ENCODE results near the gene SCFD2.

SCFD2 gene

GRCh38 chr4:52932591-52933470 is 433.0 kb downstream of the SCFD2 start:
- H3K79me2 ChIP-seq (ENCODE audit: low read length) = no peaks in the 10 kb centered on the region
- H3K9me3 ChIP-seq (ENCODE audit: insufficient read depth, low read length) = no peaks in the 10 kb centered on the region
- no peak overlapping the region for H3K4me3 ChIP-seq (ENCODE audit: low read length)
- no peak overlapping the region for H3K27ac ChIP-seq (ENCODE audit: low read length)
- H2AFZ ChIP-seq (ENCODE audit: low read depth, low read length) = no peak overlapping the region
- TF ChIP-seq EZH2phosphoT487 (IDR thresholded peaks at IDR 0.05; ENCODE audit: low read depth) = no peak
- TF ChIP-seq, protein P1, sequence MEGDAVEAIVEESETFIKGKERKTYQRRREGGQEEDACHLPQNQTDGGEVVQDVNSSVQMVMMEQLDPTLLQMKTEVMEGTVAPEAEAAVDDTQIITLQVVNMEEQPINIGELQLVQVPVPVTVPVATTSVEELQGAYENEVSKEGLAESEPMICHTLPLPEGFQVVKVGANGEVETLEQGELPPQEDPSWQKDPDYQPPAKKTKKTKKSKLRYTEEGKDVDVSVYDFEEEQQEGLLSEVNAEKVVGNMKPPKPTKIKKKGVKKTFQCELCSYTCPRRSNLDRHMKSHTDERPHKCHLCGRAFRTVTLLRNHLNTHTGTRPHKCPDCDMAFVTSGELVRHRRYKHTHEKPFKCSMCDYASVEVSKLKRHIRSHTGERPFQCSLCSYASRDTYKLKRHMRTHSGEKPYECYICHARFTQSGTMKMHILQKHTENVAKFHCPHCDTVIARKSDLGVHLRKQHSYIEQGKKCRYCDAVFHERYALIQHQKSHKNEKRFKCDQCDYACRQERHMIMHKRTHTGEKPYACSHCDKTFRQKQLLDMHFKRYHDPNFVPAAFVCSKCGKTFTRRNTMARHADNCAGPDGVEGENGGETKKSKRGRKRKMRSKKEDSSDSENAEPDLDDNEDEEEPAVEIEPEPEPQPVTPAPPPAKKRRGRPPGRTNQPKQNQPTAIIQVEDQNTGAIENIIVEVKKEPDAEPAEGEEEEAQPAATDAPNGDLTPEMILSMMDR (IDR thresholded peaks at IDR 0.05; ENCODE audit: low read depth, low read length) = no peak
- H4K20me1 ChIP-seq (ENCODE audit: insufficient read depth, low read length) = no peaks in the 10 kb centered on the region
- H3K9ac ChIP-seq (ENCODE audit: low read length) = no peak overlapping the region
- H3K4me1 ChIP-seq (ENCODE audit: low read length) = no peaks in the 10 kb centered on the region
- H3K27me3 ChIP-seq (ENCODE audit: low read depth, low read length) = no peaks in the 10 kb centered on the region
- H3K36me3 ChIP-seq (replicated peaks; ENCODE audit: low read depth, low read length) = no peaks in the 10 kb centered on the region
- H3K4me2 ChIP-seq (ENCODE audit: low read length) = no peak overlapping the region

DNA sequence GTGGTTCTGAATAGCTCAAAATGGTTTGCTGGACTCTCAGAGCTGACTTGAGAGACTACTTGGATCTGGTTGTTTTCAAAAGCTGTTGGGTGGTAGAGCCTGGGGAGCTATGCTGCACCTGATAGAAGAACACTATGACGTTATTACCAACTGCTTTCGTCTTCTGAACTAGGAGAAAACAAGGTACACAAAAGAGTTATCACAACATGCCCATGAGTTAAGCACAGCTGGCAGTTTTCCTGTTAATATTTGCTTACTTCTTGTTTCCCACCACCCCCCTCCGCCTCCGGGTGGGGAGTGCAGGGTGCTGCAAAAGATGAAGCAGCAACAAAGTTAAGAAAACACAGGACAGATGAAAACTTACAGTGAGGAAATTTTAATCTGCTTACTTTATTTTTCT is 434.6 kb downstream of the SCFD2 start:
- no peaks in the 10 kb centered on the region for H3K79me2 ChIP-seq (ENCODE audit: low read length)
- no peaks in the 10 kb centered on the region for H3K9me3 ChIP-seq (ENCODE audit: insufficient read depth, low read length)
- TF ChIP-seq, protein P1 (IDR thresholded peaks at IDR 0.05; ENCODE audit: low read depth, low read length) = no peak
- TF ChIP-seq EZH2phosphoT487 (IDR thresholded peaks at IDR 0.05; ENCODE audit: low read depth) = no peak
- no peaks in the 10 kb centered on the region for H3K27me3 ChIP-seq (ENCODE audit: low read depth, low read length)
- H3K4me3 ChIP-seq (ENCODE audit: low read length) = no peak overlapping the region
- H3K4me2 ChIP-seq (ENCODE audit: low read length) = no peak overlapping the region
- no peaks in the 10 kb centered on the region for H3K36me3 ChIP-seq (replicated peaks; ENCODE audit: low read depth, low read length)
- no peak overlapping the region for H3K27ac ChIP-seq (ENCODE audit: low read length)
- H4K20me1 ChIP-seq (ENCODE audit: insufficient read depth, low read length) = no peaks in the 10 kb centered on the region
- H3K9ac ChIP-seq (ENCODE audit: low read length) = no peak overlapping the region
- no peaks in the 10 kb centered on the region for H3K4me1 ChIP-seq (ENCODE audit: low read length)
- H2AFZ ChIP-seq (ENCODE audit: low read depth, low read length) = no peak overlapping the region

DNA sequence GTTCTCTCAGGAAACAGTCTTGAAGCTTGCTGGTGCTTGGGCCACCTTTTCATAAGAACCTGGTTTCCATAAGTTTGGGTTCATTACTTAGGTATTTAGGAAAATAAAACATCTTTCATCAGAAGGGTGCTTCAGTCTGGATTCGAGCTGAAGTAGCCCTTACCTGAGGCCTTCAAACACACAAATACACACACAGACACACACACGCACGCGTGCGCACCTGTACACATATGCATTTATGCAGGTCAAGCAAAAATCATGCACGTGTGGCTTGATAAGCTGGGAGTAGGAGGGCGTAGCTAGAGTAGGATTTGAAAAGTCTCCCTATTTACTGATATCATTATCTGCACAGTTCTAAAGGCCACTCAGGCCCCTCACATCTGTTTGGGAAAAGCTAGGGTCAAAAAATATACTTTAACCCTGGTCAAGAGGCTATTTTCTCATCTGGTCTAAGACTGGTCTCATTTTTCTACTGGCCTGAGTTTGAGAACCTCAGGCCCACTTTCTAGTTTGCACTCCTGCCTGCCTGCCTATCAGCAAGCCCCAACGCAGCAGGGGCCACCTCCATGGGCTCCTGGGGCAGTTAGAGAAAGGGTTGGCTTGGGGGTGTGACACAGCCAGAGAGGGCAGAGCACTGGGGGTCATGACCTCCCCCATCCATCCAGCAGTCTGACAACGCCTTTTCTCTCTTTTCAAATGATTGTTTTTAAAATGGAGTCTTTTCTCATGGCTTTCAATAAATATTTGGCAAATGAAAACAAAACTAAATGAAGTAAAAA is 439.5 kb downstream of the SCFD2 start:
- TF ChIP-seq EZH2phosphoT487 (IDR thresholded peaks at IDR 0.05; ENCODE audit: low read depth) = no peak
- TF ChIP-seq, protein P1 (IDR thresholded peaks at IDR 0.05; ENCODE audit: low read depth, low read length) = no peak
- Histone ChIP-seq H3K36me3 (replicated peaks; ENCODE audit: low read depth, low read length) (no peaks in the 10 kb centered on the region), H3K9me3 (ENCODE audit: insufficient read depth, low read length) (no peaks in the 10 kb centered on the region), H3K27me3 (ENCODE audit: low read depth, low read length) (no peaks in the 10 kb centered on the region), H3K79me2 (ENCODE audit: low read length) (no peaks in the 10 kb centered on the region), H3K9ac (ENCODE audit: low read length) (no peak overlapping the region), H3K27ac (ENCODE audit: low read length) (no peak overlapping the region), H2AFZ (ENCODE audit: low read depth, low read length) (no peak overlapping the region), H3K4me2 (ENCODE audit: low read length) (no peak overlapping the region), H3K4me3 (ENCODE audit: low read length) (no peak overlapping the region), H3K4me1 (ENCODE audit: low read length) (no peaks in the 10 kb centered on the region), H4K20me1 (ENCODE audit: insufficient read depth, low read length) (no peaks in the 10 kb centered on the region)

GRCh38 chr4:52925531-52925968 is 440.3 kb downstream of the SCFD2 start:
- no peaks in the 10 kb centered on the region for H3K36me3 ChIP-seq (replicated peaks; ENCODE audit: low read depth, low read length)
- H3K79me2 ChIP-seq (ENCODE audit: low read length) = no peaks in the 10 kb centered on the region
- no peaks in the 10 kb centered on the region for H4K20me1 ChIP-seq (ENCODE audit: insufficient read depth, low read length)
- no peaks in the 10 kb centered on the region for H3K9me3 ChIP-seq (ENCODE audit: insufficient read depth, low read length)
- no peak overlapping the region for H3K4me2 ChIP-seq (ENCODE audit: low read length)
- no peak overlapping the region for H3K27ac ChIP-seq (ENCODE audit: low read length)
- H2AFZ ChIP-seq (ENCODE audit: low read depth, low read length) = no peak overlapping the region
- H3K4me3 ChIP-seq (ENCODE audit: low read length) = no peak overlapping the region
- no peak overlapping the region for H3K9ac ChIP-seq (ENCODE audit: low read length)
- no peaks in the 10 kb centered on the region for H3K4me1 ChIP-seq (ENCODE audit: low read length)
- TF ChIP-seq, protein P1 (IDR thresholded peaks at IDR 0.05; ENCODE audit: low read depth, low read length) = no peak
- no peak for TF ChIP-seq EZH2phosphoT487 (IDR thresholded peaks at IDR 0.05; ENCODE audit: low read depth)
- no peaks in the 10 kb centered on the region for H3K27me3 ChIP-seq (ENCODE audit: low read depth, low read length)
